ENCODE results near the gene ZNF579. TPM values are rescaled to one million over a fixed set of nuclear protein-coding genes. Genes with fewer than 3 reads are reported as not detected.

ZNF579 gene
- polyA plus RNA-seq, 1 donor from 2014 or later: 7.4 TPM

- Histone ChIP-seq H3K4me3 (ENCODE audit: low read length) (no peak overlapping the region), H3K9me2 (ENCODE audit: insufficient read depth, low read length) (no peaks in the 10 kb centered on the region), H3K36me3 (ENCODE audit: insufficient read depth, low read length) (no peaks in the 10 kb centered on the region), H3K9me3 (ENCODE audit: low read length) (no peaks in the 10 kb centered on the region), H3K9ac (ENCODE audit: low read length) (no peak overlapping the region), H3K27me3 (ENCODE audit: insufficient read depth, low read depth, low read length) (no peaks in the 10 kb centered on the region), H2AFZ (ENCODE audit: low read depth, low read length) (no peak overlapping the region), H3K27ac (ENCODE audit: low read length) (no peak overlapping the region), H4K20me1 (ENCODE audit: insufficient read depth) (no peaks in the 10 kb centered on the region), H3F3A (ENCODE audit: insufficient read depth, low read length, poor library complexity, severe bottlenecking) (no peaks in the 10 kb centered on the region), H3K4me2 (ENCODE audit: low read length) (no peak overlapping the region), H3K79me2 (replicated peaks; ENCODE audit: insufficient read depth, low read length) (no peaks in the 10 kb centered on the region)
- TF ChIP-seq MXI1 (conservative IDR thresholded peaks at IDR 0.05; ENCODE audit: poor library complexity, severe bottlenecking) (no peak), TAF1 (IDR thresholded peaks at IDR 0.05; ENCODE audit: low read depth) (no peak), EP300 (conservative IDR thresholded peaks at IDR 0.05; ENCODE audit: poor library complexity, severe bottlenecking) (no peak), RAD21 (conservative IDR thresholded peaks at IDR 0.05) (no peak), SMC3 (conservative IDR thresholded peaks at IDR 0.05; ENCODE audit: poor library complexity) (no peak), CTCF (IDR thresholded peaks at IDR 0.05; ENCODE audit: poor library complexity, severe bottlenecking) (no peak), EZH2 (IDR thresholded peaks at IDR 0.05; ENCODE audit: borderline replicate concordance, insufficient read depth, low read length, poor library complexity, severe bottlenecking) (no peak), POLR2AphosphoS5 (IDR thresholded peaks at IDR 0.05) (no peak)
- TF ChIP-seq, protein P1, sequence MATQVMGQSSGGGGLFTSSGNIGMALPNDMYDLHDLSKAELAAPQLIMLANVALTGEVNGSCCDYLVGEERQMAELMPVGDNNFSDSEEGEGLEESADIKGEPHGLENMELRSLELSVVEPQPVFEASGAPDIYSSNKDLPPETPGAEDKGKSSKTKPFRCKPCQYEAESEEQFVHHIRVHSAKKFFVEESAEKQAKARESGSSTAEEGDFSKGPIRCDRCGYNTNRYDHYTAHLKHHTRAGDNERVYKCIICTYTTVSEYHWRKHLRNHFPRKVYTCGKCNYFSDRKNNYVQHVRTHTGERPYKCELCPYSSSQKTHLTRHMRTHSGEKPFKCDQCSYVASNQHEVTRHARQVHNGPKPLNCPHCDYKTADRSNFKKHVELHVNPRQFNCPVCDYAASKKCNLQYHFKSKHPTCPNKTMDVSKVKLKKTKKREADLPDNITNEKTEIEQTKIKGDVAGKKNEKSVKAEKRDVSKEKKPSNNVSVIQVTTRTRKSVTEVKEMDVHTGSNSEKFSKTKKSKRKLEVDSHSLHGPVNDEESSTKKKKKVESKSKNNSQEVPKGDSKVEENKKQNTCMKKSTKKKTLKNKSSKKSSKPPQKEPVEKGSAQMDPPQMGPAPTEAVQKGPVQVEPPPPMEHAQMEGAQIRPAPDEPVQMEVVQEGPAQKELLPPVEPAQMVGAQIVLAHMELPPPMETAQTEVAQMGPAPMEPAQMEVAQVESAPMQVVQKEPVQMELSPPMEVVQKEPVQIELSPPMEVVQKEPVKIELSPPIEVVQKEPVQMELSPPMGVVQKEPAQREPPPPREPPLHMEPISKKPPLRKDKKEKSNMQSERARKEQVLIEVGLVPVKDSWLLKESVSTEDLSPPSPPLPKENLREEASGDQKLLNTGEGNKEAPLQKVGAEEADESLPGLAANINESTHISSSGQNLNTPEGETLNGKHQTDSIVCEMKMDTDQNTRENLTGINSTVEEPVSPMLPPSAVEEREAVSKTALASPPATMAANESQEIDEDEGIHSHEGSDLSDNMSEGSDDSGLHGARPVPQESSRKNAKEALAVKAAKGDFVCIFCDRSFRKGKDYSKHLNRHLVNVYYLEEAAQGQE (IDR thresholded peaks at IDR 0.05; ENCODE audit: borderline replicate concordance): no peak
Observed at GRCh38 chr19:55544014-55544413, 36.6 kb downstream of the ZNF579 start.

- H3K27me3 ChIP-seq (ENCODE audit: insufficient read depth, low read depth, low read length): no peaks in the 10 kb centered on the region
- no peak overlapping the region for H3K9ac ChIP-seq (ENCODE audit: low read length)
- TF ChIP-seq MXI1 (conservative IDR thresholded peaks at IDR 0.05; ENCODE audit: poor library complexity, severe bottlenecking): no peak
- TF ChIP-seq SMC3 (conservative IDR thresholded peaks at IDR 0.05; ENCODE audit: poor library complexity): no peak
- no peak overlapping the region for H3K27ac ChIP-seq (ENCODE audit: low read length)
- H3F3A ChIP-seq (ENCODE audit: insufficient read depth, low read length, poor library complexity, severe bottlenecking): no peaks in the 10 kb centered on the region
- no peak overlapping the region for H2AFZ ChIP-seq (ENCODE audit: low read depth, low read length)
- no peaks in the 10 kb centered on the region for H4K20me1 ChIP-seq (ENCODE audit: insufficient read depth)
- H3K79me2 ChIP-seq (replicated peaks; ENCODE audit: insufficient read depth, low read length): no peaks in the 10 kb centered on the region
- H3K4me3 ChIP-seq (ENCODE audit: low read length): no peak overlapping the region
- H3K4me2 ChIP-seq (ENCODE audit: low read length): no peak overlapping the region
- no peaks in the 10 kb centered on the region for H3K9me2 ChIP-seq (ENCODE audit: insufficient read depth, low read length)
- no peaks in the 10 kb centered on the region for H3K36me3 ChIP-seq (ENCODE audit: insufficient read depth, low read length)
- H3K9me3 ChIP-seq (ENCODE audit: low read length): no peaks in the 10 kb centered on the region
Observed at GRCh38 chr19:55543567-55543966, 37.1 kb downstream of the ZNF579 start.

Data from neural cell (in vitro differentiated cells).